Kidney glomerular epithelial cell (primary cell): ENCODE data around the gene U2AF1.
"Not testable (repeated sequence)": the region's sequence is repeated elsewhere in the genome, so short reads cannot be mapped to it uniquely, and the experiment has no call there.

Source experiments
- DNase-seq: peaks from one replicate; lab custom pipeline; 2025; lab: John Stamatoyannopoulos, UW

The U2AF1 gene

GRCh38 chr21:43076643-43077042 is 30.7 kb downstream of the U2AF1 start:
- DNase-seq: not testable (repeated sequence)

- not testable (repeated sequence) for DNase-seq
Observed at GRCh38 chr21:43076023-43076637, 31.2 kb downstream of the U2AF1 start.

GRCh38 chr21:43075170-43076022 is 32.0 kb downstream of the U2AF1 start, which contains the start of gene CBS:
Gene CBS (minus strand): TSS chr21:43075835. CDS start chr21:43072193, 3,642 bp downstream.
- DNase-seq: not testable (repeated sequence)

- not testable (repeated sequence) for DNase-seq
Observed at GRCh38 chr21:43074401-43075169, 32.8 kb downstream of the U2AF1 start.

DNA sequence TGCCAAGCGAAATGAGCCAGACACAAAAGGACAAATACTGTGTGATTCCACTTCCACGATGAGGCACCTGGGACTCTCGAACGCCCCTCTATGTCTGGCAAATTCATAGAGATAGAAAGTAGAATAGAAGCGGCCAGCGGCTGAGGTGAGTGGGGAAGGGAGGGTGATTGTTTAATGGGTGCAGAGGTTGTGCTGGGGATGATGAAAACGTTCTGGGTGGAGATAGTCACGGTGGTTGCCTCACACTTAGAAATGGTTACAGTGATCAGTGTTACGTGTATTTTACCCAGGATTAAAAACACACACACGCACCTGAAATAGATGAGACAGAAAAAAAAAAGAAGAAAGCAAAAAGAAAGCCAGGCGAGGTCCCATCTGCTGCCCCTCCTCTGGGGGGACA is 34.6 kb downstream of the U2AF1 start:
- not testable (repeated sequence) for DNase-seq

- DNase-seq: not testable (repeated sequence)
Observed at GRCh38 chr21:43069682-43070081, 37.7 kb downstream of the U2AF1 start.

DNA sequence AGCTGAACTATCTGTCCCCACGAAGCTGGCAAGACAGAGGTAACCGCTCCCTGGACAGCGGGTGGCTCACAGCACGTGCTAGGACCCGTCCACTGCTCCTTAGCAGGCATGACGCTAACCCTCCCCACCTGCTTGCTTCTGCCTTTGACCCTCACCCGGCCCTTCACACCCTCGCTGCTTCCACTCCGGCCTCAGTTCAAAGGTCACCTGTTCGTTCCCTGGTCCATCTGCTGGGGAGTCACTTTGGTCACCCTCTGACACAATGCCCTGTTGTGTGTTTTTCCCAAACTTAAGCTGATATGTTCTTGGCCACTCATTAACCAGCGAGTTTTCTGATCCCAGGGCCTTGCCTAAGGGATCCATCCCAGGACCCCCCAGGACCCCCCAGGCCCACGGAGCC is 39.3 kb downstream of the U2AF1 start:
- not testable (repeated sequence) for DNase-seq

DNA sequence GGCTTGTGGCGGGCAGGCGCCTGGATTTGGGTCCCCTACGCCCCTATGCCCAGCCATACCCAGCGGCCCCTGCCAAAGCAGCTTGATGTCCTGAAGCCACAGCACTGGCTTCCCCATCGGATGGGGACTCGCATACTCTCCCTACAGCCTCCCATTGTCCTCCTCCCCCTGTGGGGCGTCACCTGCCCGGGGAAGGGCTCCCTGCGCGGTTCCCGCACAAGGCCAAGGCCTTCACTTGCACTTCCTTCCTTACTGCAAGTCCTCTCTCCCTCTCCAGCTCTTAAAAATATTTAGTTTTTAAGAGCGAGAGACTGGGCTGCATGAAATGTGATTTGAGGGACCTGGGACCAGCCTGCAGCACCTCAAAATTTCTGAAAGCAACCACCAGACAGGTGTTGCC is 40.7 kb downstream of the U2AF1 start:
- not testable (repeated sequence) for DNase-seq

- DNase-seq: not testable (repeated sequence)
Observed at GRCh38 chr21:43065991-43066390, 41.4 kb downstream of the U2AF1 start.

DNA sequence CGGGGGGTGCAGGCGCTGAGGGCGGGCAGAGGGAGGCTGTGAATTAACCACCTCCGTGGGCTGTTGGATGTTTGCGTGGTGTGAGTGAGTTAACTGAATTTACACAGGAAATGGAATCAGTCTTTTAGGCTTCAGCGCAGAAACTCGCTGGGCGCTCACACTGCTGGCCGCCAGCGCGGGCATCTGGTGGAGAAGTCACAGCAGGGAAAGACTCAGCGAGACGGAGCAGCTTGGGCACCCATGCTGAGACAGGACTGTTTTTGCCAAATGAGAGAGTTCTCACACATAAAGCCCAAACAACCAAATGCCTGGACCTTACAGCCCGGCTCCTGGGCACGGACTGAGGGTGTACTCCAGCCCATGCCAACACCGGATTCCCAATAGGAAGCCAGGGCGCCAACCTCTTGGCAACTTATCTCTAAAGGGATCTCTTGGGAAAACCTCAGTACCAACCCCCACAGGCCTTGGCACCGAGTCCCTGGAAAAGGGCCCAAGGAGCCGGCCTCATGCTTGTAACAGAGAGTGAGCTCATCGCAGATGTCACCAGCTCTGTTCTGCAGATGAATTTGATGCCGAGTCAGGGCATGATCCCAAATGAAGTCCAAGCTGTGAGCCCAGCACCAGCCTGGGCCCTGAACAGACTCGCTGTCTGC is 43.0 kb downstream of the U2AF1 start:
- DNase-seq: not testable (repeated sequence)

DNA sequence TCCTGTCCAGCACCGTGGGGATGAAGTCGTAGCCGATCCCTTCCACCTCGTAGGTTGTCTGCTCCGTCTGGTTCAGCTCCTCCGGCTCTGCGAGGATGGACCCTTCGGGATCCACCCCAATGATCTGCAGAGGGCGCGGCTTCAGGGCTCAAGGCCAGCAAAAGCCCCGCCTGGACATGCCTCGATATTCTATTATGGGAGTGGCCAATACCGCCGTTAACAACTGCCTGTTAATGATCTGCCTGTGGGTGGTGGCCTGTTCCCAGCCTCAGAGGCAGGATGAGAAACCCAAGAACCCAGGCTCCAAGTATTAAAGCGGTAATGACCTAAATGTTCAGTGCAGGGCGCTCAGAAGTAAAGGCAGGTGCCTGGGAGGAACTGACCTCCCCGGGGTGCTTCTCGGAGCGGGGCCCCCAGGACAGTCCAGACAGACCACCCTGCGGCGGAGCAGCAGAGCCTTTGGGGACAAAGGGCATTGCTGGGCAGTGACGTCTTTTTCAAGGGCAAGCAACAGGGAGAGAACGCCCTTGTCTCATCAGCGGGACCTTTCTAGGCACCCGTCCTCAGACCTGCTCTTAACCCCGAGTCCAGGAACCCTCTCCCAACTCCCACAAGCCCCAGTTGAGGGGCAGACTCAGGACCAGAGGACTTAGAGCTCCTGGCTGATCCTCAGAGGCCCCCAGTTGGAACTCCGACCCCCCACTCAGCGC is 44.3 kb downstream of the U2AF1 start:
- not testable (repeated sequence) for DNase-seq

DNA sequence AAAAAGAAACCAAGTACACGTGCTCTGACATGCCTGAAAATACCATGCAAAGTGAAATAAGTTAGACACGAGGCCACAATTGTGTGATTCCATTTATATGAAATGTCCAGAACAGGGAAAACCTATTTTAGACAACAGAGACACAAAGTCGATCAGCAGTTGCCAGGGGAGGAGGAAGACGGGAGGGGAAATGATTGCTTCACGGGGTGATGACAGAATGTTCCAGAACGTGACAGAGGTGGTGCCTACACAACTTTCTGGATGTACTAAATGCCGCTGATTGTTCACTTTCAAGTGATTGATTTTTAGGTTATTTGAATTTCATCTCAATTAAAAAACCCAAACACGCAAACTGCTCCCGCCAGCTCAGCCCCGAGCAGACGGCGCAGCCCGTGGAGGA is 54.3 kb downstream of the U2AF1 start:
- DNase-seq: not testable (repeated sequence)

GRCh38 chr21:43045876-43046821 is 61.2 kb downstream of the U2AF1 start:
- DNase-seq: not testable (repeated sequence)

DNA sequence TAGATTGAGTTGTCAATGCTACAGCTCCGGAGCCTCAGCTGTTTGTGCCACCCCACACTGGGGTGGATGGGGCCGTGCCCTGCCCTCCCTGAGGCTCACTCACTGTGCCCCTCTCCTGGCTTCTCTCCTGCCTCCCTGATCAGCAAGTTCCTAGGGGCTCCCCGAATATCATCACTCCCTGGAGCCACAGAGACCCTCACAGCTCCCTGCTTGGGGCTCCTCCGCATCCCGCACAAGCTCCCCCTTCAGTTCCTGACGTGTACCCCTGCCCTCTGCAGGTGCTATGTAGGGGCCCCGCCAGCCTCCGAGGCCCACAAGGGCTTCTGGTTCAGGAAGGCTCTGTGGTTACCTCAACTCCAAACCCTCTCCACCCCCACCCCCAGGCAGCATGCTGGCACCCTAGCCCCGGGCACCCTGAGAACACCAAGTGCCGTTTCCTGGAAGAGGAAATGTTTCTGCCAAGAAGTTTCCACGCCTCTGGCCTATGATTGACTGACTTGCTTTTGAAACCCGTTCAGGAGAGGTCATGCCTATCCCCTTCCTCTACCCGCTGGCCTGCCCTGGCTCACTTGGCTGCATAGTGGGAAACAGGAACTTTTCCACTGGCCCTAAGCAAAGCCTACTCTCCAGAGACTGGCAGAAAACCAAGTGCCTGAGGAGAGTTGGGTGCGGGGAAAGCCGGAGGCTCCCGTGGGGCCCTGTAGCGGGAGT is 62.0 kb downstream of the U2AF1 start:
- DNase-seq: not testable (repeated sequence)

- DNase-seq: not testable (repeated sequence)
Observed at GRCh38 chr21:43044547-43044946, 62.8 kb downstream of the U2AF1 start.

DNA sequence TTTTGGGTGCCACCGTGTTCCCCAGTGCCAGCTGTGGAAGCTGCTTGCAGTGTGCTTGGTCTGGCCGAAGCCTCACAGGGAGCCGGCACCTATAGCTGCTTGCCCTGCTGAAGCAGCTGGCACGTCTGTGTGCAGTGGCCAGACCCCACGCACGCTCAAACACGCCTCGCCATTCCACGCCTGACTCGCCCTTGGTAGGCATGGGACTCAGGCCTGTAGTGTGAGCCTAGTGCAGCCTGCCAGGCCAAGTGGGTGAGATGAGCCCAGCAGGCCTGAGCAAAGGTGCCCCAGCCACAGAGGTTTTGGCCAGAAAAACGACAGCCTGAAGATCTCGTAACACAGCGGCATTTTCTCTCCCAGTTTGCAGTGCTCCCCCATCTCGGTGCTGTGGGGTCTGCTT is 64.1 kb downstream of the U2AF1 start:
- not testable (repeated sequence) for DNase-seq
